Endothelial cell of umbilical vein (primary cell): ENCODE measurements around the gene EXD3. TPM values are rescaled to one million over a fixed set of nuclear protein-coding genes. Genes with fewer than 3 reads are reported as not detected.

Source experiments
- BruUV-seq: library from RNA; stranded (reverse); fragments of 400-500 nt; replicated peaks from 2 replicates; lab custom pipeline; 2021; lab: Mats Ljungman, UMichigan
- CTCF ChIA-PET: fragments of 300-600, 350-600 bp; sonication (Branson Sonifier 250); formaldehyde crosslinking; loops from one replicate; lab custom pipeline; 2021; ENCODE audit warnings: antibody characterized with exemption, inconsistent platforms; lab: Charles Lee
- POLR2A ChIA-PET: fragments of 300-600, 350-600 bp; sonication (Branson Sonifier 250); formaldehyde crosslinking; loops from one replicate; lab custom pipeline; 2021; ENCODE audit warnings: antibody characterized with exemption, inconsistent platforms; lab: Charles Lee
- DNase-seq: peaks from one replicate; pipeline ENCODE4 v3.0.0-alpha.2; 2011; ENCODE audit warnings: low read depth, low spot score
- FAIRE-seq: peaks from 2 replicates; lab custom pipeline; 2011; peaks lifted over from hg19 to GRCh38; lab: Jason Lieb, UNC
- H2AFZ ChIP-seq: 2 replicates; pipeline ENCODE4 v1.6.0; 2012; ENCODE audit warnings: low read depth, low read length, control low read depth, inconsistent platforms
- H3K27ac ChIP-seq: 2 replicates; pipeline ENCODE4 v1.5.1; 2011; ENCODE audit warnings: low read depth, mild to moderate bottlenecking, control low read depth, low read length, moderate library complexity; ENCODE audit not compliant: insufficient read depth
- H3K27me3 ChIP-seq, 2 experiments: 2 replicates each; pipeline versions ENCODE4 v1.6.0 to v1.6.1; 2011; ENCODE audit warnings: low read length in 2 of 2, mixed read lengths in 1 of 2; ENCODE audit not compliant: control insufficient read depth in 2 of 2, insufficient read depth in 2 of 2
- H3K36me3 ChIP-seq, 2 experiments: 2 replicates in 1 of 2; 3 replicates in 1 of 2; pipeline ENCODE4 v1.5.1; 2011; ENCODE audit warnings: low read length in 2 of 2, mild to moderate bottlenecking in 1 of 2, moderate library complexity in 1 of 2; ENCODE audit not compliant: control insufficient read depth in 2 of 2, insufficient read depth in 2 of 2; ENCODE audit errors: extremely low read depth in 1 of 2
- H3K4me1 ChIP-seq: 3 replicates; pipeline ENCODE4 v1.5.1; 2011; ENCODE audit warnings: mild to moderate bottlenecking, low read length; ENCODE audit not compliant: control insufficient read depth, insufficient read depth; ENCODE audit errors: extremely low read depth
- H3K4me2 ChIP-seq: 2 replicates; pipeline ENCODE4 v1.6.1; 2011; ENCODE audit warnings: low read length, control low read depth, mixed read lengths; ENCODE audit not compliant: insufficient read depth
- H3K4me3 ChIP-seq, 3 experiments: fragments of 200-600 bp in 1 of 3; sonication (generic), shearing (Covaris generic) in 1 of 3; replicated peaks in 1 of 3; 2 replicates each; pipeline ENCODE4 v1.5.1; 2011 to 2016; ENCODE audit warnings: control low read depth in 3 of 3, low read length in 3 of 3, mild to moderate bottlenecking in 2 of 3, inconsistent platforms in 1 of 3, low read depth in 1 of 3, moderate library complexity in 1 of 3; ENCODE audit not compliant: insufficient read depth in 1 of 3
- H3K79me2 ChIP-seq: 2 replicates; pipeline ENCODE4 v1.6.0; 2012; ENCODE audit warnings: low read length, inconsistent platforms; ENCODE audit not compliant: control insufficient read depth, insufficient read depth
- H3K9ac ChIP-seq: replicated peaks from 2 replicates; pipeline ENCODE3; 2011; ENCODE audit warnings: low read length, control low read depth; ENCODE audit not compliant: insufficient read depth; ENCODE audit errors: extremely low read depth
- H3K9me1 ChIP-seq: replicated peaks from 3 replicates; pipeline ENCODE4 v1.6.0; 2011; ENCODE audit warnings: mild to moderate bottlenecking, low read length; ENCODE audit not compliant: control insufficient read depth, insufficient read depth; ENCODE audit errors: extremely low read depth
- H3K9me3 ChIP-seq: replicated peaks from 2 replicates; pipeline ENCODE4 v1.5.1; 2012; ENCODE audit warnings: low read length, inconsistent platforms; ENCODE audit not compliant: control insufficient read depth, insufficient read depth
- H4K20me1 ChIP-seq: replicated peaks from 2 replicates; pipeline ENCODE3; 2011; ENCODE audit warnings: mild to moderate bottlenecking, low read length; ENCODE audit not compliant: control insufficient read depth, insufficient read depth; ENCODE audit errors: extremely low read depth
- CTCF ChIP-seq, 2 donors: IDR thresholded peaks; 1 replicate in 1 of 2; 2 replicates in 1 of 2; pipeline ENCODE4 v1.5.1; 2011; ENCODE audit warnings: low read length in 2 of 2, mild to moderate bottlenecking in 2 of 2, moderate library complexity in 2 of 2, control low read depth in 1 of 2, inconsistent platforms in 1 of 2, low read depth in 1 of 2; ENCODE audit not compliant: insufficient read depth in 1 of 2; ENCODE audit errors: extremely low read depth in 1 of 2
- EZH2 ChIP-seq: IDR thresholded peaks from 2 replicates; pipeline ENCODE4 v1.6.1; 2012; ENCODE audit warnings: borderline replicate concordance, low read depth, mild to moderate bottlenecking, moderate library complexity, low read length, inconsistent platforms; ENCODE audit not compliant: severe bottlenecking
- FOS ChIP-seq: IDR thresholded peaks from 2 replicates; pipeline ENCODE4 v1.6.1; 2011; ENCODE audit warnings: mild to moderate bottlenecking, low read length, moderate library complexity, borderline replicate concordance; ENCODE audit not compliant: insufficient read depth
- JUN ChIP-seq: IDR thresholded peaks from 2 replicates; pipeline ENCODE4 v1.6.1; 2011; ENCODE audit warnings: borderline replicate concordance, low read depth; ENCODE audit not compliant: insufficient read length, insufficient read depth
- MYC ChIP-seq: IDR thresholded peaks from one replicate; pipeline ENCODE4 v1.6.1; 2011; ENCODE audit warnings: mild to moderate bottlenecking, low read depth, low read length
- POLR2A ChIP-seq: IDR thresholded peaks from 2 replicates; pipeline ENCODE4 v1.6.1; 2012; ENCODE audit warnings: low read depth, mild to moderate bottlenecking, control low read depth, low read length
- dilution Hi-C: fragments of 300-500 bp; cut with MboI; formaldehyde crosslinking; loops from one replicate; pipeline ENCODE4 v1.15.0; 2019; ENCODE audit warnings: low sequenced_read_pairs; ENCODE audit not compliant: extremely low pct_ligation_motif_present
- intact Hi-C: fragments of 100-400 bp; cut with micrococcal nuclease; formaldehyde crosslinking; loops from one replicate; pipeline ENCODE4 v1.10.0; 2022
- polyA plus RNA-seq, 4 experiments: library from polyadenylated mRNA; depleted of rRNA in 3 of 4; stranded (reverse) in 3 of 4; unstranded in 1 of 4; fragments of >200 nt; gene quantifications; 2 replicates each; pipeline versions ENCODE4 v1.2.1 to v1.2.3, GENCODE V29; 2011 to 2012; ENCODE audit warnings: missing spikeins in 1 of 4
- total RNA-seq: library from RNA; stranded (reverse); gene quantifications from 2 replicates; pipeline ENCODE4 v1.2.3, GENCODE V29; 2021
- TF ChIP-seq, protein P1 (sequence below): IDR thresholded peaks from 2 replicates; pipeline ENCODE4 v1.6.1; 2011; ENCODE audit not compliant: insufficient read depth, insufficient read length

The EXD3 gene
- total and polyA plus RNA-seq, 2 donors (not counting 3 experiments of a cell fraction or from before 2014, with no cell fraction given) = 17.7 to 30.3 TPM

DNA sequence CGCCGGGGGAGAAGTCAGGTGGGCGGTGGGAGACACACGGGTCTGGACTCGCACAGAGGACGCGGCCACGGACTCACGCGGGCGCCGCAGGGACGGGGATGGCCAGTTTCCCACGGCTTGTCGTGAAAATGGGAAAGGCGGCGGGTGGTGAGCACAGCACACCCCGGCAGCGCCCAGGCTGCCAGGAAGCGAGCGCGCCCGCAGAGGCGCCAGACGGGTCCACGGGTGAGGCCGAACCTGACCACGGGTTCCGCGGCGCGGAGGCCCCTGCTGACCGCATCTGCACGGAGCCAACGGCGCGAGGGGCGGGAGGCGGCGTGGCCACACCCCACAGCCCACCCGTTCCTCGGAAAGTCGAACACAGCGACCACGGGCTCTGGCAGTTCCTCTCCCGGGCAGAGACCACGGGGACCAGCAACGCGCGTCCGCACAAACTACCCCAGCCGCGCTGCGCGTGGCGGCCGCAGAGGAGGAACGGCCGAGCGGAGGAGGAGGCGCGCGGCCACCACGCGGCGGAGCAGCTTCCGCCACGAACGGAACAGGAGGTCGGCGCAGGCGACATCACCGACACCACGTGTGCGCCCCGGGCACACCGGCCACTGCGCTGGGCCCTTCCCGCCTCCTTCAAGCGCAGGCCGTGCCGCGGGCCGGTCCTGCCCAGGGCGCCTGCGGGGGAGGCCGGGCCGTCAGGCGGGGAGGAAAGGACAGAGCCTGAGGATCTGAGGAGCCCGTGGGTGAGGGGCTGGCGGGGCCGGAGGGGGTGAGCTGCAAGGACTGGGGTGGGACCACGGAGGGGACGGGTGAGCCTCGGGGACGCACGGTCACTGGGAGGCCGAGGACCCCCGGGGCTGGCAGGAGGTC is 5.6 kb downstream of the EXD3 start:
- intact Hi-C loops = no loop called here
- DNase-seq = no peak
- Histone ChIP-seq H3K27ac (peak overlapping the region; percentile 44), H3K4me1 (peaks cover 18% of the 10 kb centered on the region), H3K27me3 (no peaks in the 10 kb centered on the region), H3K79me2 (peaks cover 64% of the 10 kb centered on the region), H3K4me2 (peak overlapping the region; percentile 31), H4K20me1 (no peaks in the 10 kb centered on the region), H3K36me3 (peaks cover 0 to 2% of the 10 kb centered on the region in 2 experiments), H3K9ac (peak overlapping the region; percentile 52), H3K9me1 (no peaks in the 10 kb centered on the region), H3K9me3 (no peaks in the 10 kb centered on the region), H3K4me3 (peak overlapping the region in 2 of 3 experiments; percentile 34 to 39), H2AFZ (peak overlapping the region; percentile 18)
- TF ChIP-seq POLR2A (no peak), MYC (peak; percentile 5)
- TF ChIP-seq, protein P1, sequence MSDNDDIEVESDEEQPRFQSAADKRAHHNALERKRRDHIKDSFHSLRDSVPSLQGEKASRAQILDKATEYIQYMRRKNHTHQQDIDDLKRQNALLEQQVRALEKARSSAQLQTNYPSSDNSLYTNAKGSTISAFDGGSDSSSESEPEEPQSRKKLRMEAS = no peak
- no TSS peak for BruUV-seq
- ChIA-PET CTCF (interaction anchor here (0.9 kb wide), 1 partner anchor 97 kb away, joined by 4 read pairs; no protein-coding TSS in a partner anchor), POLR2A (no interaction called here)
- dilution Hi-C loops = no loop called here
- FAIRE-seq = no peak

DNA sequence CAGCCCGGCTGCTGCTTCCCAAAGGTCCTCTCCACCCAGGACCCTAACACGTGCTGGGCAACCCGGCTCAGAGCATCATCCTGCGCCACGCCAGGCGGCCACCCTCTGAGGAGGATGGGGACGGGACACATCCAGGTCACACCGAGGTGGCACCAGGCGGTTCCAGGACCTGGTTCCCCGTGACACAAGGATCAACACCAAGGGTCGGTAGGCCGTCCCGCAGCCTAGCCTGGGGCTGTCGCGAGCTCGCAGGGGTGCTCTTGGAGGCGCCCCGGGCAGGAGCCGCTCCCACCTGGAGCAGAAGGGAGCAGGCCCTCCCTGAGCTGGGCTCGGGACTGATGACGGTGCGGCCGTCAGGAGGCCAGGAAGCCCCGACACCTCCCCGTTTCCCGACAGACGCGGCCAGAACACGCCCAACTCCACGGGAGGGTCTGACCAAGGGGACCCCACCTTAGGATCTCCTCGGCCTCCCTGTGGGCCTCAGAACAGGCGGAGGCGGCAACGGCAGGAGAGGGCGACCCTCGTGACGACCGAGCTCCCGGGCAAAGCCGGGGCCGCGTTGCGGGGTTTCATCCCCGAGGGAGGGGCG is 6.3 kb downstream of the EXD3 start:
- no peak for FAIRE-seq

More for the DNA sequence above, 6.3 kb downstream of the EXD3 start:
- H3K36me3 ChIP-seq = peaks cover 0 to 2% of the 10 kb centered on the region in 2 experiments
- H3K4me1 ChIP-seq = peaks cover 17% of the 10 kb centered on the region
- dilution Hi-C loops = no loop called here
- peak overlapping the region in 1 of 3 experiments; percentile 39 for H3K4me3 ChIP-seq
- no peaks in the 10 kb centered on the region for H3K9me1 ChIP-seq
- H3K4me2 ChIP-seq = peak overlapping the region; percentile 31
- TF ChIP-seq EZH2 = no peak
- no peak for TF ChIP-seq JUN
- TF ChIP-seq CTCF (IDR thresholded peaks at IDR 0.05; ENCODE audit: extremely low read depth in 1 of 2, insufficient read depth in 1 of 2, low read depth in 1 of 2, low read length in 2 of 2) = no peak
- TF ChIP-seq, protein P1 = no peak
- no peak for TF ChIP-seq FOS
- CTCF ChIA-PET = no interaction called here
- peak overlapping the region; percentile 52 for H3K9ac ChIP-seq
- no peak overlapping the region for H2AFZ ChIP-seq
- peak overlapping the region; percentile 44 for H3K27ac ChIP-seq
- BruUV-seq = no TSS peak
- intact Hi-C loops = no loop called here
- no peaks in the 10 kb centered on the region for H3K9me3 ChIP-seq
- no peaks in the 10 kb centered on the region for H4K20me1 ChIP-seq
- POLR2A ChIA-PET = no interaction called here
- H3K79me2 ChIP-seq = peaks cover 58% of the 10 kb centered on the region
- no peaks in the 10 kb centered on the region for H3K27me3 ChIP-seq
- DNase-seq = no peak
